Stimulated activated naive CD4-positive, alpha-beta T cell treated with Interleukin-2 at 50 U/mL for 16 hours (primary cell): ENCODE results near the gene KIAA0319L.
"Not testable (repeated sequence)": the region's sequence is repeated elsewhere in the genome, so short reads cannot be mapped to it uniquely, and the experiment has no call there.

ENCODE experiments used
- DNase-seq: peaks from one replicate; lab custom pipeline; 2025; lab: John Stamatoyannopoulos, UW

Gene KIAA0319L

GRCh38 chr1:35581621-35582020 lies 24.4 kb upstream of the KIAA0319L start:
- DNase-seq = not testable (repeated sequence)

GRCh38 chr1:35580949-35581388 lies 23.8 kb upstream of the KIAA0319L start:
- no peak for DNase-seq

- DNase-seq = peak; percentile 42
Observed at GRCh38 chr1:35577071-35577998, 20.1 kb upstream of the KIAA0319L start.

- not testable (repeated sequence) for DNase-seq
Observed at GRCh38 chr1:35576766-35577070, 19.5 kb upstream of the KIAA0319L start.

- no peak for DNase-seq
Observed at GRCh38 chr1:35576061-35576765, 19.0 kb upstream of the KIAA0319L start.

GRCh38 chr1:35575416-35575958 lies 18.3 kb upstream of the KIAA0319L start:
- no peak for DNase-seq

- DNase-seq = no peak
Observed at GRCh38 chr1:35574655-35575415, 17.6 kb upstream of the KIAA0319L start.

GRCh38 chr1:35574125-35574654 lies 17.0 kb upstream of the KIAA0319L start:
- DNase-seq = no peak

- no peak for DNase-seq
Observed at GRCh38 chr1:35573198-35574124, 16.3 kb upstream of the KIAA0319L start, which contains the start of gene TFAP2E. TFAP2E (plus strand) TSS chr1:35573314; CDS start chr1:35573578, 264 bp downstream.

GRCh38 chr1:35572296-35572695 lies 15.1 kb upstream of the KIAA0319L start:
- DNase-seq = no peak

- no peak for DNase-seq
Observed at GRCh38 chr1:35571263-35571662, 14.1 kb upstream of the KIAA0319L start.

- DNase-seq = no peak
Observed at GRCh38 chr1:35570589-35571137, 13.5 kb upstream of the KIAA0319L start.

GRCh38 chr1:35569936-35570335 lies 12.7 kb upstream of the KIAA0319L start:
- no peak for DNase-seq

GRCh38 chr1:35568975-35569395 lies 11.8 kb upstream of the KIAA0319L start:
- DNase-seq = peak; percentile 44

- DNase-seq = no peak
Observed at GRCh38 chr1:35567947-35568558, 10.8 kb upstream of the KIAA0319L start.

GRCh38 chr1:35565742-35566133 lies 8.5 kb upstream of the KIAA0319L start:
- DNase-seq = no peak

- DNase-seq = no peak
Observed at GRCh38 chr1:35564884-35565741, 7.9 kb upstream of the KIAA0319L start.

GRCh38 chr1:35564037-35564883 lies 7.1 kb upstream of the KIAA0319L start:
- DNase-seq = peak; percentile 70
